ENCODE measurements around the gene TESK1. TPM values are rescaled to one million over a fixed set of nuclear protein-coding genes. Genes with fewer than 3 reads are reported as not detected.
"Not testable (repeated sequence)": the region's sequence is repeated elsewhere in the genome, so short reads cannot be mapped to it uniquely, and the experiment has no call there.

The TESK1 gene
- polyA plus RNA-seq, 1 donor: 51.2 TPM

- DNase-seq: peak; percentile 53
These were observed 11.8 kb downstream of the TESK1 start for GRCh38 chr9:35616681-35617459.

- DNase-seq: no peak
These were observed 12.5 kb downstream of the TESK1 start for GRCh38 chr9:35617548-35617947.

- no peak for DNase-seq
These were observed 13.3 kb downstream of the TESK1 start, which contains the start of gene CD72 for GRCh38 chr9:35618325-35618727. Gene CD72 (minus strand): TSS chr9:35618413. CDS start chr9:35618303, 110 bp downstream.

GRCh38 chr9:35618854-35619799 lies 14.1 kb downstream of the TESK1 start:
- no peak for DNase-seq

- no peak for DNase-seq
These were observed 14.7 kb downstream of the TESK1 start for GRCh38 chr9:35619800-35620158.

GRCh38 chr9:35627575-35627974 lies 22.5 kb downstream of the TESK1 start:
- DNase-seq: no peak

- DNase-seq: no peak
These were observed 23.4 kb downstream of the TESK1 start for GRCh38 chr9:35628389-35628991.

- DNase-seq: no peak
These were observed 24.5 kb downstream of the TESK1 start for GRCh38 chr9:35629597-35629996.

GRCh38 chr9:35635730-35636129 lies 30.7 kb downstream of the TESK1 start:
- no peak for DNase-seq

GRCh38 chr9:35636135-35636876 lies 31.2 kb downstream of the TESK1 start:
- DNase-seq: no peak

GRCh38 chr9:35636877-35637246 lies 31.8 kb downstream of the TESK1 start:
- not testable (repeated sequence) for DNase-seq

GRCh38 chr9:35637427-35637955 lies 32.4 kb downstream of the TESK1 start:
- not testable (repeated sequence) for DNase-seq

- not testable (repeated sequence) for DNase-seq
These were observed 33.7 kb downstream of the TESK1 start for GRCh38 chr9:35638751-35639150.

- not testable (repeated sequence) for DNase-seq
These were observed 34.2 kb downstream of the TESK1 start for GRCh38 chr9:35639225-35639624.

GRCh38 chr9:35639631-35640030 lies 34.6 kb downstream of the TESK1 start:
- DNase-seq: no peak

- not testable (repeated sequence) for DNase-seq
These were observed 35.4 kb downstream of the TESK1 start for GRCh38 chr9:35640431-35640830.

GRCh38 chr9:35641478-35641877 lies 36.4 kb downstream of the TESK1 start:
- not testable (repeated sequence) for DNase-seq

GRCh38 chr9:35643046-35643445 lies 38.0 kb downstream of the TESK1 start:
- no peak for DNase-seq

- DNase-seq: not testable (repeated sequence)
These were observed 40.7 kb downstream of the TESK1 start for GRCh38 chr9:35645736-35646135.

- DNase-seq: no peak
These were observed 41.1 kb downstream of the TESK1 start for GRCh38 chr9:35646153-35646532.

GRCh38 chr9:35646533-35647265 lies 41.6 kb downstream of the TESK1 start:
- peak; percentile 95 for DNase-seq
